HG02981 (cell line): ENCODE measurements around the gene SERINC3.
"Not testable (repeated sequence)": the region's sequence is repeated elsewhere in the genome, so short reads cannot be mapped to it uniquely, and the experiment has no call there.

Source experiments
- ATAC-seq: cut with Tn5 transposase; IDR thresholded peaks from one replicate; pipeline ENCODE4 v1.9.1; 2021; ENCODE audit warnings: mild to moderate bottlenecking, moderate library complexity; ENCODE audit not compliant: unreplicated experiment

The SERINC3 gene

DNA sequence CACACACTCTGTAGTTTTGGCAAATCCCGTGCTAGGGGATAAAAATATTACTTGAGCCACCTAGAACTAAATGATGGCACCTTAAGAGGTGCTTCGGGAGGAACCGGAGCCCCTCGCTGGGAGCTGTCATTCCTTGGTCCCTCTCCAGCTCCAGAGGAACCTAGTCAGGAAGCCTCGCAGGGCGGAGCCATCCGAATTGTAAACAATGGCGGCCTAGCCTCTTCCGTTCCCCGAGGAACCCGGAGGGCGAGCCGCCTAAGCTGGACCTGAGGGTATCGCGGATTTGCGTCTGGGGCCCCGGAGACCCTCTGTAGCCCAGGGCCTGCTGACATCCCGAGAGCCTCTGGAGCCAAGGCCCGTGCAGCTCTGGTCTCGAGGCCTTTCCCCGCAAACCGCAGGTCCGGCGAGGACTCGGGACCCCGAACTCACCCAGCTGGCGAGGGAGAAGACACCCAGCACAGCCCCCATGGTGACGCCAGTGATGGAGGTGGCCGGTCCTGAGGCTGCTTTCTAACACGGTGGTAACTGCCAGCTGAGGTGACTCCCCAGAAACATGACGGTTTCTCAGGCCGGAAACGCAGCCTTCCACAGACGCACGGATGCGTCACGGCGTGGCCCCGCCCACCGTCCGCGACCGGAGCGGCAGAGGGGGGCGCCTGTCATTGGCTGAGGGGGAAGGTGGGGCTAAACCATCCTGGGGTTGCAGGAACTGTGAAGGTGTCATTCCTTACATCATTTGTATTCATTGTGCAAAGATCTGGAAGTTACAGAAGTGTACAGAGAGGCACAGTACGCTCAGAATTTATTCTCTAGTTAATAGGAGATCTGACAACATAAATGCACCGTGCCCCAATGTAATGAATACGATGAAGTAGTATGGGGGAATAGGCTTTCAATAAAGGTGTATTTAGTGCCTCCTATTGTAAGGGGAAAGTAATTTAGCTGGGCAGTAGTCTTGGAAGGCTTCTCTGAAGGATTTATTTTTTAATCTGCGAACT, at the start of gene SERINC3:
Gene SERINC3, minus strand, starts transcription at position 587 of the 998 bp plus-strand sequence. Its CDS starts 119 bp downstream, at position 468.
- ATAC-seq: peak; percentile 97

DNA sequence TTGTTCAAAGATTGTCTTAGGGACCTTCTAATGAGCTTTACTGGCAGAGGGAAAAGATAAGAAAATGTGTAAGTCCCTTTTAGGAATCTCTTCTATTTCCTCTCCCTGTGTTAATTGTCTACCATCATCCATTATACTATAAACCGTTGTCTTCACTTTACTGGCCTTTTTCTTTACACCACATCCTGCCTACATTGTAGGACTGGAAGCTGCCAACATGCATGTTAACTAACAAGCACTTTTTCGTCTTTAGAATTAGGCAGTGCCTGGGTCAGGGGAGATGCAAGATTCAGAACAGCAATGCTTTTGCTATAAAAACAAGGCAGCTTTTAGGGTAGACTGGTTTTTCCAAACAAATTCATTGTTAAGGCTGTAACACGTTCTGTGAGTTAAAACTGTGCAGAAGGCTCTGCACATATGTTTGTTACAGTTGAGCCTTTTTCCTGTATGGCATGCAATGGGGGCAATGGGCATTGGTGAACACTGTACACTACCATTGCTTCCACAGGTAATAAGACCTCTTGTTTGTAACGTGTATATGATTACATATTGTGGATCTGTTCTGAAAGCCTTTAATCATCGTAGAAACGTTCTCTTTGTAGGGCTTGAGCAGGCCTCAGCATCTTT, 49.6 kb upstream of the SERINC3 start:
- no peak for ATAC-seq

DNA sequence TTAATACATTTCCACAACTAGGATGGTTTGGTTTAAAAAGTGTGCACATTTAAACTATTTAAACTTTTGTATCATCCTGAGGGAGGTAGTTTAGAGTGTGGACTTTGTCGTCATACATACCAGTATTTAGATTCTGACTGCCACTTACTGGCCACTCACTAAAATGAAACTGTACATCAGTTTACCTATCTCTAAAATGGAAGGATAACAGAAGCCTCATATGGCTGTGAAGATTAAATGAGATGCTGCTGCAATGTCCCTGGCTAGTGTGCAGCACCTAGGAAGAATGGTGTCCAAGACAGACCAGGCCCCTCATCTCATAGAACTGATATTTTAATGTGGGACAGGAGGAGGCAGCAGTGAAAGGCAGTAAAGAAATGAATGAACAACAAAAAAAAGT, 48.5 kb upstream of the SERINC3 start:
- ATAC-seq: no peak

- ATAC-seq: no peak
Observed at GRCh38 chr20:44566811-44567210, 44.9 kb upstream of the SERINC3 start.

DNA sequence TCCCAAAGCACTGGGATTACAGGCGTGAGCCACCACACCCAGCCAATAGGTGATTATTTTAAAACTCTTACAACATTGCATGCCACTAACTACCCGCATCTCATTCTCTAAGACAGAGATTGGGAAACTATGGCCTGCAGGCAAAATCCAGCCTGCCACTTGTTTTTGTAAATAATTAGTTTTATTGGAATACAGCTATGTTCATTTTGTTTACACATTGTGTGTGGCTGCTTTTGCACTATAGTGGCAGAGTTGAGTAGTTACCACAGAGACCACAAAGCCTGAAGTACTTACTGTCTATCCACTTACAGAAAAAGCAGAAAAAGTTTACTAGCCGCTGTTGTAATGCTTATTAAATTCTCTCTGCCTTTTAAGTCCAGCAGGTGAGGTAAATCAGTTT, 44.1 kb upstream of the SERINC3 start:
- no peak for ATAC-seq

DNA sequence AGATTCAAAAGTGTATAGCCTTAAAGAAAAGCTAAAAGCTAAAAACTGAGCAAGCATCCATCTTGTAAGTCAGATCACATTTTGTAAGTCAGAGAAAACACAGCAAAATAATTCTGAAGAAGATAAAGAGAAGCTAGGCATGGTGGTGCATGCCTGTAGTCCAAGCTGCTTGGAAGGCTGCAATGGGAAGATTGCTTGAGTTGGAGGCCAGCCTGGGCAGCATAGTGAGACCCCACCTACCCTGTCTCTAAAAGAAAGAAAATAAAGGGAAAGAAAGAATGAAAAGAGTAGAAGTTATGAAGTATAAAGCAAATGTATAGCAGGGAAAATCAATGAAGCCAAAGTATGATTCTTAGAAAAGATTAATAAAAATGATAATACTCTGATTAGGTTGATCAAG, 40.0 kb upstream of the SERINC3 start:
- no peak for ATAC-seq

DNA sequence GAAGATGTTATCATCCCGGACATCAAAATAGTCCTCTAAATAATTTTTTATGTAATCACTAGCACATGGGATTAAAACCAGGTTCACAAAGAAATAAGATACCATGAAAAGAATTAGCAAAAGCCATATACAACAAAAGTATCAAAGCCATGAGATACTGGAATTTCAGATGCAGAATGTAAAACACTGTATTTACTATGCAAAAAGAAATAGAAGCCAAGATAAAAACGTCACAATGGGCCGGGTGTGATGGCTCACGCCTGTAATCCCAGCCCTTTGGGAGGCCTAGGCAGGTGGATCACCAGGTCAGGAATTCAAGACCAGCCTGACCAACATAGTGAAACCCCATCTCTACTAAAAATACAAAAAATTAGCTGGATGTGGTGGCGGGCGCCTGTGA, 38.9 kb upstream of the SERINC3 start:
- ATAC-seq: not testable (repeated sequence)

DNA sequence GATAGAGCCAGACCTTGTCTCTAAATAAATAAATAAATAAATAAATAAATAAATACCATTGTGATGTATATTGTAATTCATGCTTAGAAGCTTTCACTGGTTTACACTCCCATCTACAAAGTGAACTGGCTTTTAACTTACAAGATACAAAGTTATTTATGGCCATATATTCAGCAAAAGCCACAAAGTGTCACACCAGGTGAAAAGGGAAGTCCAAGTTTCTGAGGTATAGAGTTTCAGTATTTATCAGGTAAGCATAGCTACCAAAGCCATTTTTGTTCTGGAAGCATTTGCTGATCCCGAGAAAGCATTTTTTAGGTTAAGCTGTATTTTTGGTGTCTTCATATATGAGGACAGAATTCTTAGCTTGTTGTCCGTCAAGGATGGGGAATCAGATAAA, 38.4 kb upstream of the SERINC3 start:
- no peak for ATAC-seq

DNA sequence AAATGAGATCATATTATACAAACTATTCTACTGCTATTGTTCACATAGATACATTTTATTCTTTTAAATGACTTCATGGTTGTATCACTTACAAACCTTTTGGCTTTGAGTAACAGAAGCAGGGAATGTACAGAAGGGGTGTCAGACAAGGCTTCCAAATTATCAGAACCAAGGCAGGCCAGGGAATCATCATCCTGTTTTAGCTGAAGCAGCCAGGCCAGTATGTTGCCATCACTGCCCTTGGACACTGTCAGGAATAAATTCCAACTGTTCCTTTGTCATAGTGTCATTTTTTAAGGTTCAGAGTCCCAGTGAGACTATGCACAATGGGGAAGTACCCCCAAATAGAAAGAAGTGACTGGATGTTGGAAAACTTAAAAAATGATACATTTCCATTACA, 37.4 kb upstream of the SERINC3 start:
- ATAC-seq: no peak

DNA sequence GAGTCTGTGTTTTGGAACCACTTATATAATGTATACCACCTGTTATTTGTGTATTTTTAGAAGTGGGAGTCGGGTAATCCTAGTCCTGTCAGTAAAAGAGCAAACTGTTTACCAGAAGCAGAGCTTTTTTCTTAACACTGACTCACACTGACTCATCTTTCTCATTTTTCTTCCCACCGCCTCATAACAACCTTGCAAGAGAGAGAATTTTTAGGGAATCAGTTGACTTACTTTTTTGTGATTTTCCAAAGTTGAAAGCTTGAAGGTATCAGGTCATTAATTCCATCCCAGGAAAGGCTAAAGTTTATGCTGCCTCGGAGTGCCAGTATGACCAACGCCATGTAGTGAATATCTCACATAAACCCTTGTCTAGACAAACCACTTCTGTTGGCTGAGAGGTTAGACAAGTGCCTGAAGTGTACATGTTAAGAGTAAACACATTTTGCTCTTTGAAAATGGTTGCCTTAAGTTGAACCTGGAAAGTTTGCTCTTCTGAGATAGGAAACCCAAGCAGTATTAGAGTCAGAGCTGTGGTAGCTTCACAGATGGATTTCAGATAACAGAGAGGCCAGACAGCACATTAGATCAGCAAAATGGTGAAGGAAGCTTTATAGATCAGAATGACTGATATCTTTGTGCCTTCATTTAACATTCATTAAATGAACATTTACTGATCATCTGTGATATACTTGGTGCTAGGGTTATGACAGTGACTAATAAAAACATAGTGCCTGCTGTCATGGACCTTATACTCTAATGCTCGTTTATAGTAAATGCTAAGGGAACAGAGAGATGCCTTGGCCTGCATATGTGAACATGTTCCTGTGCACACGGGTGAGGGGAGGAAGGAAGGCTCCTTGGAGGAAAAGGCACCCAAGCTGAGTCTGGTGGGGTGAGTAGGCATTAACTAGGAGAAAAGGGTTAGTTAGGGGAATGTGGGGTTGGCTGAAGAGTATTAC, 31.4 kb upstream of the SERINC3 start:
- no peak for ATAC-seq

- ATAC-seq: no peak
Observed at GRCh38 chr20:44552568-44552949, 30.7 kb upstream of the SERINC3 start.

DNA sequence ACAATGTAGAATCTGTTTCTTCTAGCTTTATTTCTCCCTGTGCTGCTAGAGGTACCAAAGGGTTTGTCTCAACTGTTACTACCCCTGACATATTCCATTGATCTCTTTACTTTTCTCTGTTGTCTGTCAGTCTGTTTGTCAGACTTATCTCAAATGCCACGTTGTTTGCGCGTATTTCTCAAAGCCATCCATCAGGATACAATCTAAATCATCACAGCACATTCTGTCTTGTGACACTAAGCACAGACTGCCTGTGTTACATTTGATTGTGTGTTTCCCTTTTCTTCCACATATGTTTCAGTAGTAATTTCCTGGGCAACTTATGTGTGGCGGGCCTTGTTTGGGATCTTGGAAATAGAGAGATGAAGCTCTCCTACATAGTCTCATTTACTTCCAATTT, 30.2 kb upstream of the SERINC3 start:
- no peak for ATAC-seq

- ATAC-seq: no peak
Observed at GRCh38 chr20:44549123-44549522, 27.3 kb upstream of the SERINC3 start.

- ATAC-seq: no peak
Observed at GRCh38 chr20:44547419-44547818, 25.5 kb upstream of the SERINC3 start.

DNA sequence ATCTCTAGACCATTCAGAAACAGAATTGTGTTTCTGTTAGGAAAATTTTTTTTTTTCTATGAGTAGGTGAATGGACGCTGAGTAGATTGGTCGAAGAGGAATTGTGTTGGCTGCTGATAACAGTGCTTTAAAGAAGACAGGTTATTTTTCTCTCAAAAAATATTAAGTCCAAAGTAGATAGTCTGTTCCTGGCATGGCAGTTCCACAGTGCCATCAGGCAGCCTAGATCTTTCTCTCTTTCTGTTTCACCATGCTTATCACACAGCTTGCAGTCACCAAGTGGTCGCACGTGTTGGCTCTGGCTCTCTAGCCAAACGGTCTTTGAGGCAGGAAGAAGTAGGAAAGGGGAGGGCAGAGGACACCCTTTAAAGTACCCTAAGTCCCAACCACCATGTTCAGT, 22.4 kb upstream of the SERINC3 start:
- no peak for ATAC-seq

DNA sequence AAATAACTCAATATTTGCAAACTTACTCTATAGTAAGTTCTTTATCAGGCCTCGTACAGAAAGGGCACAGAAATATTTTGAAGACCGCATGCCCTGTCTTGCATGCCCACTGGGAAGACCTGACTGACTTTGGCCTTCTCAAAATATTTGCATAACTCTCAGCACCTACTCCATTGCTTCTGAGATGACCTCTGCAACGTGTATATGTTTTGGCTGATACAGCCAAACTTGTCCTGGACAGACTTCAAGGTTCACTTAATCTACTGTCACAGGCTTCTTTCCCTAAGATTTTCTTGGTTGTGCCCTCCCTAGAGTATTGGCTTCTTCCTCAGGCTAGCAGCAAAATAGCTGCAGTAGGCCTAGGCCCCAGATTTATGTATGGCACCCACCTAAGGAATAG, 21.5 kb upstream of the SERINC3 start:
- no peak for ATAC-seq

DNA sequence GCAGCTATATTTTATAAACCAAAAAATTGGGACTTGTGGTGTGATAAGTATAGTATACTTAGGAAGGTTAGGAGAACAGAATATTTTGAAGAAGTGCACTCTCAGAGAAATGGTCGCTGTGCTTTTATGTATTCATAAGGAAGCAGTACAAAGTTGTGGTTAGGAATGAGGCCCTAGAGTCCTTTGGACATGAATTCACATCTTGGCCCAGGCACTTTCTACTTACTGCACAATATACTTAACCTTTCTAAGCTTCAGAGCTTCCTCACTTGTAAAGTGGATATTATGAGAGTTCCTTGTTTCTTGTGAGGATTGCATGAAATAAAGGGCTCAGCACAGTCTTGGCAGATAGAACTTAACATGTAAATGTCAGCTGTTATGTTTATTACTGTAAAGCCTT, 21.0 kb upstream of the SERINC3 start:
- ATAC-seq: no peak

GRCh38 chr20:44541992-44542391, 20.1 kb upstream of the SERINC3 start:
- ATAC-seq: no peak

DNA sequence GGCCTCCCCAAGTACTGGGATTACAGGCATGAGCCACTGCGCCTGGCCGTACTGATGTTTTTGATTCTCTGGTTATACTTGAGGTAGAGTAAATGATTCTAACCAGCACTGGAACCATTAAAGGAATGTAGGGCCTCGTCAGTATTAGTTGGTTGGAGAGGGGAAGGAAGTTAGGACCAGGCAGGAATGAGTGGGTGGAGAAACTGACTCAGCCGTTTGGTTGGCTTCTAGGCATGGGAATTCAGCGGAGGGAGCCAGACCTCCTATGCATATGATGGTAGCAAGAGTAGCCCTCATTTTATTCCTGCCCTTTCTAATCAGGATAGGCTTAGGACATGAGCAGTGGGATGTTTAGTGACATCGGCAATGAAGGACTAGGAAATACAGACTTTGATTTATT, 19.0 kb upstream of the SERINC3 start:
- ATAC-seq: no peak

DNA sequence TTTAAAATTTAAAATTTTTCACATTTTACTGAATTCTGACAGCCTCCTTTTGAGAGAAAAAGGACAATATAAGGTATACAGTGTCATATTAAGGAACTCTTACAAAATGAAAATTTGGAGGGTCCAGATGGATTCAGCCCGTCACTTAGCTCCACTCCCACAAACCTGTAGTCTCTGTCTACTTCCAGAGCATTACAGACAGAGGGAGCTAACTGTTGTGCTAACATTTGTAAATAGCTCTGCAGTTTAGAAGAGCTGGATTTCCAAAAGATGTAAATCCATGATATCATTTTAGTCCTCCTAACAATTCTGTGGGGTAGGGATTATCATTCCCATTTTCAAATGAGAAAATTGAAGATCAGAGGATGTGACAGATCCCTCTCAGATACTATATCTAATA, 16.1 kb upstream of the SERINC3 start:
- no peak for ATAC-seq

DNA sequence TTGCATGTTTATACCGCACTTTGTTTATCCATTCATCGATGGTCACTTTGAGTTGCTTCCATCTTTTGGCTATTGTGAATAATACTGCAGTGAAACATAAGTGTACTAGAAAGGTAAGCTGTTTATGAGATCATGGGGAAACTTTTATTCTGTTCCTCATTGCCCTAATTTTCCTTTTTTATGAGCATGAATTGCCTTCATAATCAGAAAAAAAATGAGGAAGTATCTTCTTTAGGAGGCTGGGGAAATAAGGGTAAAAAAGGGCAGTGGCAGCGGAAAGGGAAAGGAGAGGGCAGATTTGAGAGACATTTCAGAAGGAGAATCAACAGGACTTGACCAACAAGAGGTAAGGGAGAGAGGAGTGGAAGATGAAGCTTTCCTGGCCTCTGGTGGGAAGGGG, 14.3 kb upstream of the SERINC3 start:
- no peak for ATAC-seq
